OCI-LY3 (cell line): ENCODE data around the gene COQ7.

ENCODE experiments used
- CTCF ChIP-seq: fragments of 200-600, 300-600 bp; sonication (generic); IDR thresholded peaks from 2 replicates; pipeline ENCODE4 v1.5.1; 2014; ENCODE audit warnings: antibody characterized with exemption, low read length, low read depth
- EZH2phosphoT487 ChIP-seq: fragments of 200-600 bp; shearing (Covaris generic); IDR thresholded peaks from 2 replicates; pipeline ENCODE4 v1.6.1; 2018; ENCODE audit warnings: antibody characterized with exemption, mixed run types, low read depth

- no peak for TF ChIP-seq EZH2phosphoT487
- no peak for TF ChIP-seq CTCF
Observed at GRCh38 chr16:19104607-19105006, 37.2 kb downstream of the COQ7 start.
